ENCODE data around the gene SERPINB7. TPM values are rescaled to one million over a fixed set of nuclear protein-coding genes. Genes with fewer than 3 reads are reported as not detected.

Gene SERPINB7
- total and polyA plus RNA-seq, 10 of the 15 experiments (the other 5 are each of a cell fraction or from before 2014, with no cell fraction given), result not detected

DNA sequence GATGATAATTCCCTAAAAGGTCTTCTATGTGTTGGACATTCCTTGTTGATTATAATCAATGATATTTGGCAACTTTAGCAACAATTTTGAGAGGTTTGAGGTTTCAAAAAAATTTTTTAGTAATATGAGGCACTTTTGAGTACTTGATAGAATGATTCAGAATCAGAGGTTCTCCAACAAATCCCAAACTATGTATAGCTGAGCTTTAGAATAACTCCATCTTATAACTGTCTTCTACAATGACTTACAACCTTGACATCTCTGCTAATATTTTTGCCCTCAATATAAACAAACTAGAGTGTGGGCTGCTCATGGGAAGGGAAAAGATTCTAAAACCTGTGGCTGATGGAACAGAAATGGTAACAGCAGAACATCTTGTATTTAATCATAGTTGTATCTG lies 21.5 kb upstream of the SERPINB7 start (continued):
- TF ChIP-seq, protein P1, sequence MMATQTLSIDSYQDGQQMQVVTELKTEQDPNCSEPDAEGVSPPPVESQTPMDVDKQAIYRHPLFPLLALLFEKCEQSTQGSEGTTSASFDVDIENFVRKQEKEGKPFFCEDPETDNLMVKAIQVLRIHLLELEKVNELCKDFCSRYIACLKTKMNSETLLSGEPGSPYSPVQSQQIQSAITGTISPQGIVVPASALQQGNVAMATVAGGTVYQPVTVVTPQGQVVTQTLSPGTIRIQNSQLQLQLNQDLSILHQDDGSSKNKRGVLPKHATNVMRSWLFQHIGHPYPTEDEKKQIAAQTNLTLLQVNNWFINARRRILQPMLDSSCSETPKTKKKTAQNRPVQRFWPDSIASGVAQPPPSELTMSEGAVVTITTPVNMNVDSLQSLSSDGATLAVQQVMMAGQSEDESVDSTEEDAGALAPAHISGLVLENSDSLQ (IDR thresholded peaks at IDR 0.05), result no peak
- TF ChIP-seq CBFB (IDR thresholded peaks at IDR 0.05; ENCODE audit: low read depth) (no peak), RELB (IDR thresholded peaks at IDR 0.05; ENCODE audit: low read depth) (no peak), SMARCA5 (IDR thresholded peaks at IDR 0.05) (no peak), KLF5 (IDR thresholded peaks at IDR 0.05; ENCODE audit: partially characterized antibody) (no peak), GATAD2B (conservative IDR thresholded peaks at IDR 0.05; ENCODE audit: low read depth) (no peak), BMI1 (IDR thresholded peaks at IDR 0.05; ENCODE audit: borderline replicate concordance) (no peak), RB1 (IDR thresholded peaks at IDR 0.05; ENCODE audit: borderline replicate concordance) (no peak), SKIL (IDR thresholded peaks at IDR 0.05; ENCODE audit: low read depth, poor library complexity, severe bottlenecking) (no peak)
